ENCODE data around the gene SRSF8. TPM values are rescaled to one million over a fixed set of nuclear protein-coding genes. Genes with fewer than 3 reads are reported as not detected.

The SRSF8 gene
- total RNA-seq, 1 experiment from 2014 or later, result 40.6 TPM

GRCh38 chr11:95093548-95093947 lies 26.8 kb downstream of the SRSF8 start:
- Histone ChIP-seq H3K27me3 (ENCODE audit: control insufficient read depth, insufficient read depth, low read length) (no peaks in the 10 kb centered on the region), H3K4me1 (ENCODE audit: control insufficient read depth, insufficient read depth, low read length) (peaks cover 22% of the 10 kb centered on the region), H3K27ac (ENCODE audit: low read length) (no peak overlapping the region), H3K36me3 (ENCODE audit: control insufficient read depth, insufficient read depth, low read length) (no peaks in the 10 kb centered on the region), H3K4me3 (ENCODE audit: low read depth in 2 of 2, low read length in 2 of 2) (no peak overlapping the region), H3K9me3 (ENCODE audit: control insufficient read depth, insufficient read depth, low read depth, low read length) (no peaks in the 10 kb centered on the region)
- DNase-seq (ENCODE audit: low read depth, low spot score) (no peak), ATAC-seq (no peak)
- in situ Hi-C loops (cut with HindIII; ENCODE audit: low pct_unique_long_range_greater_than_20kb, low sequenced_read_pairs) (no loop called here), intact Hi-C loops (cut with micrococcal nuclease; ENCODE audit: unreplicated experiment) (no loop called here)
- ChIA-PET POLR2A (interaction anchor here (0.5 to 0.6 kb wide), 2 partner anchors 8 to 1354 kb away, joined by 9 to 11 read pairs; no protein-coding TSS in a partner anchor), CTCF (interaction anchor here (0.6 to 1.0 kb wide), 2 partner anchors 9 to 730 kb away, joined by 3 to 5 read pairs; no protein-coding TSS in a partner anchor)
- TF ChIP-seq, protein P1, sequence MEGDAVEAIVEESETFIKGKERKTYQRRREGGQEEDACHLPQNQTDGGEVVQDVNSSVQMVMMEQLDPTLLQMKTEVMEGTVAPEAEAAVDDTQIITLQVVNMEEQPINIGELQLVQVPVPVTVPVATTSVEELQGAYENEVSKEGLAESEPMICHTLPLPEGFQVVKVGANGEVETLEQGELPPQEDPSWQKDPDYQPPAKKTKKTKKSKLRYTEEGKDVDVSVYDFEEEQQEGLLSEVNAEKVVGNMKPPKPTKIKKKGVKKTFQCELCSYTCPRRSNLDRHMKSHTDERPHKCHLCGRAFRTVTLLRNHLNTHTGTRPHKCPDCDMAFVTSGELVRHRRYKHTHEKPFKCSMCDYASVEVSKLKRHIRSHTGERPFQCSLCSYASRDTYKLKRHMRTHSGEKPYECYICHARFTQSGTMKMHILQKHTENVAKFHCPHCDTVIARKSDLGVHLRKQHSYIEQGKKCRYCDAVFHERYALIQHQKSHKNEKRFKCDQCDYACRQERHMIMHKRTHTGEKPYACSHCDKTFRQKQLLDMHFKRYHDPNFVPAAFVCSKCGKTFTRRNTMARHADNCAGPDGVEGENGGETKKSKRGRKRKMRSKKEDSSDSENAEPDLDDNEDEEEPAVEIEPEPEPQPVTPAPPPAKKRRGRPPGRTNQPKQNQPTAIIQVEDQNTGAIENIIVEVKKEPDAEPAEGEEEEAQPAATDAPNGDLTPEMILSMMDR (IDR thresholded peaks at IDR 0.05), result no peak
- TF ChIP-seq POLR2AphosphoS5 (IDR thresholded peaks at IDR 0.05; ENCODE audit: low read depth, low read length), result no peak
- no peak for TF ChIP-seq TCF7L2 (IDR thresholded peaks at IDR 0.05; ENCODE audit: low read depth, low read length)
- TF ChIP-seq, protein P2, sequence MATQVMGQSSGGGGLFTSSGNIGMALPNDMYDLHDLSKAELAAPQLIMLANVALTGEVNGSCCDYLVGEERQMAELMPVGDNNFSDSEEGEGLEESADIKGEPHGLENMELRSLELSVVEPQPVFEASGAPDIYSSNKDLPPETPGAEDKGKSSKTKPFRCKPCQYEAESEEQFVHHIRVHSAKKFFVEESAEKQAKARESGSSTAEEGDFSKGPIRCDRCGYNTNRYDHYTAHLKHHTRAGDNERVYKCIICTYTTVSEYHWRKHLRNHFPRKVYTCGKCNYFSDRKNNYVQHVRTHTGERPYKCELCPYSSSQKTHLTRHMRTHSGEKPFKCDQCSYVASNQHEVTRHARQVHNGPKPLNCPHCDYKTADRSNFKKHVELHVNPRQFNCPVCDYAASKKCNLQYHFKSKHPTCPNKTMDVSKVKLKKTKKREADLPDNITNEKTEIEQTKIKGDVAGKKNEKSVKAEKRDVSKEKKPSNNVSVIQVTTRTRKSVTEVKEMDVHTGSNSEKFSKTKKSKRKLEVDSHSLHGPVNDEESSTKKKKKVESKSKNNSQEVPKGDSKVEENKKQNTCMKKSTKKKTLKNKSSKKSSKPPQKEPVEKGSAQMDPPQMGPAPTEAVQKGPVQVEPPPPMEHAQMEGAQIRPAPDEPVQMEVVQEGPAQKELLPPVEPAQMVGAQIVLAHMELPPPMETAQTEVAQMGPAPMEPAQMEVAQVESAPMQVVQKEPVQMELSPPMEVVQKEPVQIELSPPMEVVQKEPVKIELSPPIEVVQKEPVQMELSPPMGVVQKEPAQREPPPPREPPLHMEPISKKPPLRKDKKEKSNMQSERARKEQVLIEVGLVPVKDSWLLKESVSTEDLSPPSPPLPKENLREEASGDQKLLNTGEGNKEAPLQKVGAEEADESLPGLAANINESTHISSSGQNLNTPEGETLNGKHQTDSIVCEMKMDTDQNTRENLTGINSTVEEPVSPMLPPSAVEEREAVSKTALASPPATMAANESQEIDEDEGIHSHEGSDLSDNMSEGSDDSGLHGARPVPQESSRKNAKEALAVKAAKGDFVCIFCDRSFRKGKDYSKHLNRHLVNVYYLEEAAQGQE (IDR thresholded peaks at IDR 0.05; ENCODE audit: insufficient read depth in 1 of 2, low read depth in 2 of 2, low read length in 1 of 2), result no peak
- TF ChIP-seq SIN3A (IDR thresholded peaks at IDR 0.05; ENCODE audit: borderline replicate concordance, insufficient read depth, low read depth, low read length), result no peak
- BruUV-seq (replicated peaks), result no TSS peak

DNA sequence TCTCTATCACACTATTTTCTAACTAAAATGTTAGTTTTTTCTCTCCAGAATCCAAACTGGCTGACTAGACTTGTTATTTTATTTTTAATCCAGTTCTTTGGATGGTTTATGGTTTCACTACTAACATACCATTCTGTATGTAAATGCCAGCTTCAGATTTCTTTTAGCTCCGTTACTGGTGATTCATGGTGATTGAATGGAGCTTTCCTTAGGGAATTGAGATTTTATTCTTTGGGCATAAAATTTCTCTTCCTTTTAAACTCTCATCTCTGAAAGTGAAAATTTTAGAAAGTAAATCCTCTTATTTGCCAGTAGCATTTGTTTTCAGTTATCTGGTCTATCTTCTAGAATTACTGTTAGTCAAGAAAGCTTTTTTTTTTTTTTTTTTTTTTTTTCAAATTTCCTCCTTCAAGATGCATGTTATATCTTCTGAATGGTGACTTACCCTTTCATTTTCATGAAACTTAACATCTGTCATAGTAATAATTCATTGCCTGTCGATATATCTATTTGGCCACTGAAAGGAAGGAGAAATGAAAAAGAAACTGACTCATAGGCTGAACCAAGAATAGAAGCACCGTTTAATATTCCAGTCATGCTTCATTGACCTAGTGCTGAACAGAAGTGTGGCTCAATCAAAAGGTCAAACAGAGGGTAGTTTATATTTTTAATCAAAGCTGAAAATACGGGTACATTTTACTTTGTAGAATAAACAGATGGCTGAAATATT lies 29.3 kb downstream of the SRSF8 start:
- Histone ChIP-seq H3K27me3 (ENCODE audit: control insufficient read depth, insufficient read depth, low read length) (no peaks in the 10 kb centered on the region), H3K27ac (ENCODE audit: low read length) (no peak overlapping the region), H3K4me1 (ENCODE audit: control insufficient read depth, insufficient read depth, low read length) (peaks cover 13% of the 10 kb centered on the region; the same call in 1 of the 2 replicates), H3K4me3 (ENCODE audit: low read depth in 2 of 2, low read length in 2 of 2) (no peak overlapping the region), H3K36me3 (ENCODE audit: control insufficient read depth, insufficient read depth, low read length) (no peaks in the 10 kb centered on the region), H3K9me3 (ENCODE audit: control insufficient read depth, insufficient read depth, low read depth, low read length) (no peaks in the 10 kb centered on the region)
- in situ Hi-C loops (cut with HindIII; ENCODE audit: low pct_unique_long_range_greater_than_20kb, low sequenced_read_pairs) (no loop called here), intact Hi-C loops (cut with micrococcal nuclease; ENCODE audit: unreplicated experiment) (no loop called here)
- no TSS peak for BruUV-seq (replicated peaks)
- ATAC-seq, result no peak
- no peak for DNase-seq (ENCODE audit: low read depth, low spot score)
- TF ChIP-seq, protein P1 (IDR thresholded peaks at IDR 0.05), result no peak
- TF ChIP-seq POLR2AphosphoS5 (IDR thresholded peaks at IDR 0.05; ENCODE audit: low read depth, low read length) (no peak), TCF7L2 (IDR thresholded peaks at IDR 0.05; ENCODE audit: low read depth, low read length) (no peak), SIN3A (IDR thresholded peaks at IDR 0.05; ENCODE audit: borderline replicate concordance, insufficient read depth, low read depth, low read length) (no peak)
- TF ChIP-seq, protein P2 (IDR thresholded peaks at IDR 0.05; ENCODE audit: insufficient read depth in 1 of 2, low read depth in 2 of 2, low read length in 1 of 2), result no peak
- ChIA-PET CTCF (no interaction called here), POLR2A (interaction anchor here (0.6 to 0.8 kb wide), 2 partner anchors 136 to 255 kb away, joined by 4 to 7 read pairs; no protein-coding TSS in a partner anchor)
